Tibial nerve (tissue), 4 donors: Measurements from ENCODE around the gene BMP4. TPM values are rescaled to one million over a fixed set of nuclear protein-coding genes. Genes with fewer than 3 reads are reported as not detected.

Experiments
- DNase-seq, 2 donors: peaks; one replicate each; pipeline ENCODE4 v3.0.0-alpha.2; 2019; ENCODE audit warnings: low spot score in 2 of 2
- H3K27ac ChIP-seq, 4 donors: fragments of 200-600 bp; sonication (generic) in 3 of 4; one replicate each; pipeline ENCODE4 v1.5.1; 2017 to 2019; ENCODE audit warnings: mild to moderate bottlenecking in 1 of 4
- H3K27me3 ChIP-seq, 2 donors: fragments of 200-600 bp; sonication (generic) in 1 of 2; one replicate each; pipeline versions ENCODE4 v1.5.1 to v1.6.0; 2017 to 2019
- H3K36me3 ChIP-seq, 3 donors: fragments of 200-600 bp; sonication (generic); one replicate each; pipeline ENCODE4 v1.5.1; 2018 to 2019
- H3K4me1 ChIP-seq, 4 donors: fragments of 200-600 bp; sonication (generic) in 3 of 4; one replicate each; pipeline ENCODE4 v1.5.1; 2017 to 2019
- H3K4me3 ChIP-seq, 4 donors: fragments of 200-600 bp; sonication (generic) in 3 of 4; one replicate each; pipeline ENCODE4 v1.5.1; 2017 to 2019; ENCODE audit warnings: mild to moderate bottlenecking in 1 of 4, moderate library complexity in 1 of 4
- H3K9me3 ChIP-seq, 4 donors: fragments of 200-600 bp; sonication (generic) in 3 of 4; one replicate each; pipeline ENCODE4 v1.5.1; 2017 to 2019
- CTCF ChIP-seq, 5 experiments: fragments of 200-600 bp in 3 of 5; fragments of 450-650 bp in 2 of 5; sonication (generic) in 3 of 5; IDR thresholded peaks; one replicate each; pipeline ENCODE4 v1.5.1; 2016 to 2019; ENCODE audit warnings: antibody characterized with exemption in 5 of 5, mild to moderate bottlenecking in 3 of 5, moderate library complexity in 2 of 5
- EP300 ChIP-seq, 2 donors: sonication (generic); formaldehyde crosslinking; IDR thresholded peaks; one replicate each; pipeline ENCODE4 v1.6.1; 2017; ENCODE audit warnings: antibody characterized with exemption in 2 of 2, mild to moderate bottlenecking in 1 of 2
- POLR2A ChIP-seq, 2 donors: fragments of 450-650 bp; IDR thresholded peaks; one replicate each; pipeline ENCODE4 v1.6.1; 2017; ENCODE audit warnings: antibody characterized with exemption in 2 of 2, mild to moderate bottlenecking in 2 of 2, moderate library complexity in 2 of 2
- WGBS, 2 donors: methylation state at CpG; one replicate each; pipeline ENCODE4 v1.1.5; 2018; 5-methylcytosine and 5-hydroxymethylcytosine counted together
- total RNA-seq, 4 donors: library from RNA; depleted of rRNA; stranded (reverse); fragments of >200 nt; gene quantifications; one replicate each; pipeline ENCODE4 v1.1.0, GENCODE V29; 2016

BMP4 gene
- 10 to 100 TPM in 3 of 4 donors, 1 to 10 TPM in 1; 5.1 to 21.6 (median 14.8) TPM for total RNA-seq

GRCh38 chr14:53956427-53957201 lies at the start of gene BMP4:
TSS of gene BMP4 (minus strand) at chr14:53956825. CDS start at chr14:53952222, 4,603 bp downstream.
- no peaks in the 10 kb centered on the region for H3K9me3 ChIP-seq
- H3K4me3 ChIP-seq = peak within 1 kb of the TSS; percentile 43 to 65 (median 58)
- H3K4me1 ChIP-seq = peaks cover 0 to 52% (median 15%) of the 10 kb centered on the region in 4 donors
- no peaks in the 10 kb centered on the region for H3K36me3 ChIP-seq
- peak within 1 kb of the TSS in 3 of 4 donors; percentile 77 to 87 (median 86) for H3K27ac ChIP-seq
- 4 to 8% methylated on average over 40 to 45 of the region's 45 CpGs for WGBS, 2 donors
- peaks cover 0 to 69% of the 10 kb centered on the region in 2 donors for H3K27me3 ChIP-seq
- TF ChIP-seq CTCF (IDR thresholded peaks at IDR 0.05) (no peak), POLR2A (IDR thresholded peaks at IDR 0.05) (peak in 1 of 2 donors; percentile 57), EP300 (IDR thresholded peaks at IDR 0.05) (peak in 1 of 2 donors; percentile 35)
- peak; percentile 62 to 65 for DNase-seq

GRCh38 chr14:54003064-54003463 lies 46.4 kb upstream of the BMP4 start:
- DNase-seq = no peak
- no peaks in the 10 kb centered on the region for H3K27me3 ChIP-seq
- H3K4me3 ChIP-seq = no peak overlapping the region
- H3K4me1 ChIP-seq = peaks cover 0 to 5% (median 0%) of the 10 kb centered on the region in 4 donors
- WGBS, 2 donors = 88 to 90% methylated on average over 2 of the region's 2 CpGs
- no peaks in the 10 kb centered on the region for H3K36me3 ChIP-seq
- no peak overlapping the region for H3K27ac ChIP-seq
- H3K9me3 ChIP-seq = no peaks in the 10 kb centered on the region
- TF ChIP-seq POLR2A (IDR thresholded peaks at IDR 0.05) (no peak), CTCF (IDR thresholded peaks at IDR 0.05) (no peak), EP300 (IDR thresholded peaks at IDR 0.05) (no peak)

GRCh38 chr14:54002653-54003052 lies 46.0 kb upstream of the BMP4 start:
- H3K4me1 ChIP-seq = peaks cover 0 to 5% (median 0%) of the 10 kb centered on the region in 4 donors
- DNase-seq = no peak
- H3K4me3 ChIP-seq = no peak overlapping the region
- H3K9me3 ChIP-seq = no peaks in the 10 kb centered on the region
- no peak for TF ChIP-seq CTCF (IDR thresholded peaks at IDR 0.05)
- TF ChIP-seq POLR2A (IDR thresholded peaks at IDR 0.05) = no peak
- TF ChIP-seq EP300 (IDR thresholded peaks at IDR 0.05) = no peak
- H3K27ac ChIP-seq = no peak overlapping the region
- no peaks in the 10 kb centered on the region for H3K27me3 ChIP-seq
- H3K36me3 ChIP-seq = no peaks in the 10 kb centered on the region

- no peaks in the 10 kb centered on the region for H3K36me3 ChIP-seq
- no peaks in the 10 kb centered on the region for H3K27me3 ChIP-seq
- H3K9me3 ChIP-seq = no peaks in the 10 kb centered on the region
- no peak for DNase-seq
- H3K4me1 ChIP-seq = peaks cover 0 to 5% (median 0%) of the 10 kb centered on the region in 4 donors
- WGBS, 2 donors = 65 to 66% methylated on average over 5 of the region's 5 CpGs
- no peak for TF ChIP-seq POLR2A (IDR thresholded peaks at IDR 0.05)
- TF ChIP-seq EP300 (IDR thresholded peaks at IDR 0.05) = no peak
- no peak for TF ChIP-seq CTCF (IDR thresholded peaks at IDR 0.05)
- H3K4me3 ChIP-seq = no peak overlapping the region
- H3K27ac ChIP-seq = no peak overlapping the region
Observed at GRCh38 chr14:54001189-54001878, 44.7 kb upstream of the BMP4 start.

- Histone ChIP-seq H3K27me3 (no peaks in the 10 kb centered on the region), H3K4me1 (peaks cover 0 to 5% (median 0%) of the 10 kb centered on the region in 4 donors), H3K9me3 (no peaks in the 10 kb centered on the region), H3K36me3 (no peaks in the 10 kb centered on the region), H3K4me3 (no peak overlapping the region), H3K27ac (no peak overlapping the region)
- TF ChIP-seq POLR2A (IDR thresholded peaks at IDR 0.05) = no peak
- no peak for TF ChIP-seq CTCF (IDR thresholded peaks at IDR 0.05)
- no peak for TF ChIP-seq EP300 (IDR thresholded peaks at IDR 0.05)
- DNase-seq = no peak
- WGBS, 2 donors = 72 to 82% methylated on average over 1 of the region's 1 CpG
Observed at GRCh38 chr14:54000341-54000811, 43.8 kb upstream of the BMP4 start.
